H1 (cell line): ENCODE data around the gene C1QTNF7. TPM values are rescaled to one million over a fixed set of nuclear protein-coding genes. Genes with fewer than 3 reads are reported as not detected.

Experiments used
- CTCF ChIA-PET: fragments of 300-600 bp; sonication (Branson Sonifier 250); formaldehyde crosslinking; loops from one replicate; lab custom pipeline; 2021; ENCODE audit not compliant: partially characterized antibody; lab: Charles Lee
- POLR2A ChIA-PET: fragments of 300-600 bp; sonication (Branson Sonifier 250); formaldehyde crosslinking; loops from one replicate; lab custom pipeline; 2021; ENCODE audit warnings: inconsistent platforms; ENCODE audit not compliant: partially characterized antibody; lab: Charles Lee
- DNase-seq, 2 experiments: peaks; one replicate each; pipeline versions ENCODE4 v3.0.0 to v3.0.0-alpha.2; 2010 to 2022; ENCODE audit warnings: low spot score in 2 of 2, low read depth in 1 of 2, mixed read lengths in 1 of 2
- FAIRE-seq: peaks from 2 replicates; lab custom pipeline; 2011; peaks lifted over from hg19 to GRCh38; lab: Jason Lieb, UNC
- H2AFZ ChIP-seq: 2 replicates; pipeline ENCODE4 v1.8.1; 2012; ENCODE audit warnings: low read length, inconsistent platforms
- H2AK5ac ChIP-seq: 2 replicates; pipeline ENCODE4 v1.6.1; 2013; ENCODE audit warnings: low read depth, low read length
- H2BK120ac ChIP-seq: replicated peaks from 2 replicates; pipeline ENCODE3; 2013; ENCODE audit warnings: low read depth, low read length, inconsistent platforms
- H2BK12ac ChIP-seq: 2 replicates; pipeline ENCODE4 v1.6.1; 2013; ENCODE audit warnings: low read depth, low read length
- H2BK15ac ChIP-seq: 2 replicates; pipeline ENCODE4 v1.6.1; 2013; ENCODE audit warnings: low read length
- H2BK20ac ChIP-seq: 2 replicates; pipeline ENCODE4 v1.6.1; 2013; ENCODE audit warnings: low read length
- H2BK5ac ChIP-seq: 2 replicates; pipeline ENCODE4 v1.6.1; 2013; ENCODE audit warnings: low read depth, low read length
- H3K14ac ChIP-seq: 2 replicates; pipeline ENCODE4 v1.6.1; 2013; ENCODE audit warnings: inconsistent platforms; ENCODE audit not compliant: insufficient read length
- H3K18ac ChIP-seq: 2 replicates; pipeline ENCODE4 v1.6.1; 2013; ENCODE audit warnings: low read length; ENCODE audit errors: extremely low read depth
- H3K23ac ChIP-seq: 2 replicates; pipeline ENCODE4 v1.6.1; 2013; ENCODE audit warnings: inconsistent platforms; ENCODE audit not compliant: insufficient read length
- H3K23me2 ChIP-seq: 2 replicates; pipeline ENCODE4 v1.6.1; 2013; ENCODE audit warnings: low read depth, low read length
- H3K27ac ChIP-seq: 2 replicates; pipeline ENCODE4 v1.6.1; 2011; ENCODE audit warnings: low read depth, low read length, inconsistent platforms
- H3K27me3 ChIP-seq, 4 experiments: replicated peaks in 1 of 4; 1 replicate in 1 of 4; 2 replicates in 3 of 4; pipeline versions ENCODE4 v1.6.1 to v1.8.1; 2011 to 2013; ENCODE audit warnings: low read length in 3 of 4, mild to moderate bottlenecking in 3 of 4, inconsistent platforms in 2 of 4, mixed read lengths in 2 of 4, moderate library complexity in 1 of 4; ENCODE audit not compliant: control insufficient read depth in 3 of 4, insufficient read depth in 3 of 4; ENCODE audit errors: extremely low read depth in 1 of 4
- H3K36me3 ChIP-seq, 4 experiments: 2 replicates each; pipeline versions ENCODE4 v1.6.1 to v1.8.1; 2011 to 2013; ENCODE audit warnings: mild to moderate bottlenecking in 4 of 4, low read length in 3 of 4, moderate library complexity in 2 of 4, control low read depth in 1 of 4, inconsistent platforms in 1 of 4; ENCODE audit not compliant: insufficient read depth in 4 of 4, control insufficient read depth in 2 of 4
- H3K4ac ChIP-seq: replicated peaks from 2 replicates; pipeline ENCODE3; 2013; ENCODE audit warnings: low read length, low read depth, mixed read lengths, inconsistent platforms; ENCODE audit not compliant: insufficient read length
- H3K4me1 ChIP-seq, 4 experiments: replicated peaks in 1 of 4; 1 replicate in 1 of 4; 2 replicates in 3 of 4; pipeline versions ENCODE4 v1.6.1 to v1.8.1; 2011 to 2013; ENCODE audit warnings: low read length in 3 of 4, inconsistent platforms in 2 of 4, mixed read lengths in 1 of 4; ENCODE audit not compliant: insufficient read depth in 4 of 4, control insufficient read depth in 3 of 4
- H3K4me2 ChIP-seq, 2 experiments: 2 replicates each; pipeline versions ENCODE4 v1.6.1 to v1.8.1; 2011 to 2013; ENCODE audit warnings: low read depth in 2 of 2, low read length in 2 of 2, control low read depth in 1 of 2, inconsistent platforms in 1 of 2, mild to moderate bottlenecking in 1 of 2; ENCODE audit not compliant: insufficient read depth in 1 of 2
- H3K4me3 ChIP-seq, 4 experiments: fragments of 200-600, 300-600 bp in 1 of 4; sonication (generic), shearing (Covaris generic), sonication (Bioruptor Twin) in 1 of 4; 2 replicates each; pipeline versions ENCODE4 v1.5.1 to v1.8.1; 2011 to 2016; ENCODE audit warnings: low read length in 4 of 4, low read depth in 3 of 4, control low read depth in 2 of 4, inconsistent platforms in 2 of 4, mild to moderate bottlenecking in 2 of 4, mixed read lengths in 1 of 4, moderate library complexity in 1 of 4; ENCODE audit not compliant: insufficient read depth in 2 of 4; ENCODE audit errors: extremely low read depth in 1 of 4
- H3K56ac ChIP-seq: replicated peaks from 2 replicates; pipeline ENCODE3; 2013; ENCODE audit warnings: low read depth, mild to moderate bottlenecking, mixed read lengths, low read length, inconsistent platforms; ENCODE audit not compliant: insufficient read length
- H3K79me1 ChIP-seq: 2 replicates; pipeline ENCODE4 v1.6.1; 2013; ENCODE audit warnings: low read depth, low read length, control low read depth
- H3K79me2 ChIP-seq, 2 experiments: 2 replicates each; pipeline versions ENCODE4 v1.6.1 to v1.8.1; 2012 to 2013; ENCODE audit warnings: low read length in 2 of 2, mild to moderate bottlenecking in 2 of 2, inconsistent platforms in 1 of 2; ENCODE audit not compliant: insufficient read depth in 2 of 2, control insufficient read depth in 1 of 2
- H3K9ac ChIP-seq, 4 experiments: replicated peaks in 1 of 4; 1 replicate in 1 of 4; 2 replicates in 3 of 4; pipeline versions ENCODE4 v1.6.1 to v1.8.1; 2011 to 2013; ENCODE audit warnings: low read depth in 3 of 4, low read length in 3 of 4, control low read depth in 2 of 4, mild to moderate bottlenecking in 2 of 4, moderate library complexity in 2 of 4, inconsistent platforms in 1 of 4; ENCODE audit errors: extremely low read depth in 1 of 4
- H3K9me3 ChIP-seq, 2 experiments: 2 replicates each; pipeline versions ENCODE4 v1.6.1 to v1.8.1; 2012 to 2013; ENCODE audit warnings: mild to moderate bottlenecking in 2 of 2, moderate library complexity in 2 of 2, control low read depth in 1 of 2, inconsistent platforms in 1 of 2, low read depth in 1 of 2, low read length in 1 of 2, mixed read lengths in 1 of 2; ENCODE audit not compliant: insufficient read depth in 2 of 2
- H4K20me1 ChIP-seq, 2 experiments: replicated peaks in 1 of 2; 2 replicates each; pipeline versions ENCODE3 to v1.8.1; 2011 to 2013; ENCODE audit warnings: inconsistent platforms in 2 of 2, low read length in 2 of 2, mild to moderate bottlenecking in 1 of 2; ENCODE audit not compliant: insufficient read depth in 2 of 2, control insufficient read depth in 1 of 2
- H4K5ac ChIP-seq: 2 replicates; pipeline ENCODE4 v1.6.1; 2013; ENCODE audit warnings: low read length, low read depth, mixed read lengths, inconsistent platforms; ENCODE audit not compliant: insufficient read length
- H4K8ac ChIP-seq: 2 replicates; pipeline ENCODE4 v1.8.0; 2013; ENCODE audit warnings: mild to moderate bottlenecking, moderate library complexity, low read length, inconsistent platforms; ENCODE audit not compliant: insufficient read depth; ENCODE audit errors: extremely low read depth
- H4K91ac ChIP-seq: replicated peaks from 2 replicates; pipeline ENCODE3; 2013; ENCODE audit warnings: low read length, mixed read lengths, inconsistent platforms; ENCODE audit not compliant: insufficient read length
- BACH1 ChIP-seq: IDR thresholded peaks from 2 replicates; pipeline ENCODE4 v1.6.1; 2012; ENCODE audit warnings: low read length, improper control_type of control experiment
- CEBPB ChIP-seq: IDR thresholded peaks from 2 replicates; pipeline ENCODE4 v1.6.1; 2012; ENCODE audit warnings: low read depth, low read length
- CREB1 ChIP-seq: IDR thresholded peaks from 2 replicates; pipeline ENCODE4 v1.6.1; 2012; ENCODE audit warnings: inconsistent platforms
- CTBP2 ChIP-seq: IDR thresholded peaks from 2 replicates; pipeline ENCODE4 v1.7.0; 2011; ENCODE audit warnings: borderline replicate concordance, mild to moderate bottlenecking, moderate library complexity, mixed read lengths, low read length; ENCODE audit not compliant: insufficient read depth, insufficient read length
- GTF2F1 ChIP-seq: IDR thresholded peaks from 2 replicates; pipeline ENCODE4 v1.6.1; 2012; ENCODE audit warnings: low read depth, low read length, improper control_type of control experiment, borderline replicate concordance
- NRF1 ChIP-seq: IDR thresholded peaks from 2 replicates; pipeline ENCODE4 v1.6.1; 2011; ENCODE audit warnings: mild to moderate bottlenecking, low read depth, low read length, improper control_type of control experiment
- POLR2A ChIP-seq, 2 experiments: IDR thresholded peaks; 1 replicate in 1 of 2; 2 replicates in 1 of 2; pipeline ENCODE4 v1.6.1; 2011; ENCODE audit warnings: low read depth in 2 of 2, low read length in 2 of 2, mild to moderate bottlenecking in 2 of 2; ENCODE audit errors: control extremely low read depth in 1 of 2
- SAP30 ChIP-seq: fragments of 300-600 bp; sonication (generic); IDR thresholded peaks from 2 replicates; pipeline ENCODE4 v1.7.1; 2012; ENCODE audit warnings: low read length, moderate library complexity, mild to moderate bottlenecking, inconsistent platforms; ENCODE audit not compliant: insufficient read depth, insufficient replicate concordance
- SIRT6 ChIP-seq: IDR thresholded peaks from one replicate; pipeline ENCODE4 v1.7.1; 2012; ENCODE audit warnings: low read length, inconsistent platforms
- SP2 ChIP-seq: IDR thresholded peaks from 2 replicates; pipeline ENCODE4 v1.6.1; 2012; ENCODE audit warnings: mild to moderate bottlenecking, low read length, inconsistent platforms
- TCF12 ChIP-seq: IDR thresholded peaks from 2 replicates; pipeline ENCODE4 v1.6.1; 2011; ENCODE audit warnings: low read depth, mild to moderate bottlenecking, low read length
- TEAD4 ChIP-seq: IDR thresholded peaks from 2 replicates; pipeline ENCODE4 v1.6.1; 2012; ENCODE audit warnings: low read depth, low read length, inconsistent platforms, mixed read lengths
- WGBS, 2 experiments: shearing (Covaris generic) in 1 of 2; methylation state at CpG; one replicate each; pipeline versions ENCODE4 v1.1.6 to v1.1.7; 2013 to 2015; ENCODE audit warnings: low lambda C conversion rate in 2 of 2, mixed read lengths in 2 of 2, inconsistent platforms in 1 of 2, low coverage in 1 of 2, missing lambda C conversion rate in 1 of 2; ENCODE audit not compliant: insufficient replicate concordance in 2 of 2, insufficient coverage in 1 of 2, insufficient read length in 1 of 2; ENCODE audit errors: extremely low coverage in 1 of 2, missing lambda C conversion rate in 1 of 2; 5-methylcytosine and 5-hydroxymethylcytosine counted together
- polyA plus RNA-seq, 7 experiments: library from polyadenylated mRNA; depleted of rRNA in 3 of 7; stranded (reverse) in 5 of 7; unstranded in 2 of 7; fragments of >200 nt in 5 of 7; fragments of 200-250 nt in 2 of 7; gene quantifications; 1 replicate in 5 of 7; 2 replicates in 1 of 7; 4 replicates in 1 of 7; pipeline versions ENCODE4 v1.2.1 to v1.2.3, GENCODE V29; 2011 to 2013; ENCODE audit warnings: missing spikeins in 2 of 7, mixed read lengths in 2 of 7
- total RNA-seq: library from RNA; stranded (reverse); fragmentation: NEBNext Ultra II Directional; extraction: Animal tissue kit (Norgen Biotek cat#: 25700); gene quantifications from 2 replicates; pipeline ENCODE4 v1.2.1, GENCODE V29; 2021
- TF ChIP-seq, protein P1 (sequence below), 3 experiments: IDR thresholded peaks; 1 replicate in 2 of 3; 2 replicates in 1 of 3; pipeline versions ENCODE4 v1.5.1 to v1.6.1; 2011; ENCODE audit warnings: low read length in 3 of 3, mild to moderate bottlenecking in 3 of 3, inconsistent platforms in 2 of 3, low read depth in 1 of 3, moderate library complexity in 1 of 3; ENCODE audit not compliant: insufficient read depth in 1 of 3; ENCODE audit errors: control extremely low read depth in 1 of 3

The C1QTNF7 gene
- total and polyA plus RNA-seq, 2 of the 8 experiments (the other 6 are each of a cell fraction or from before 2014, with no cell fraction given): not detected

DNA sequence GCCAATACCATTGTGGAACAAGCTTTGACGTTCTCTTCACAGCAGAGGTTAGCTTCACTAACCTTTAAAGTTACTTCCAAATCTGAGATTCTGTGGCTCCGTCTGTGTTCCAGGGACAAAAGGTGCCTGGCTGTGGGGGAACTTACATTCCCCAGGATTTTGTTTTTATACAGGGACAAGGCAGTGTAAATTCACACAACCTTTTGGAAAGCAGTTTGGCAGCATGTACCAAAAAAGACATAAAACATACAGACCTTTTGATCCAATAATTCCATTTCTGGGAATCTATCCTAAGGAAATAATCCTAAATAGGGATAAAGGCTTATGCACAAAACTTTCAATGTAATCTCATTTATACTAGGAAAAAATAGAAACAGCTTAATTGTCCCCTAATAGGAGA lies 8.9 kb upstream of the C1QTNF7 start:
- Histone ChIP-seq H2BK5ac (no peak overlapping the region), H2BK20ac (no peak overlapping the region), H4K20me1 (no peaks in the 10 kb centered on the region), H4K91ac (no peak overlapping the region), H3K4me1 (0 out of 7 replicates have a peak, but pooled peaks cover 0 to 2% (median 0%) of the 10 kb centered on the region in 4 experiments), H3K27ac (no peak overlapping the region), H3K14ac (no peak overlapping the region), H3K27me3 (no peaks in the 10 kb centered on the region), H2BK15ac (no peak overlapping the region), H2AK5ac (no peak overlapping the region), H3K4me2 (no peak overlapping the region), H2BK120ac (no peak overlapping the region), H4K5ac (no peak overlapping the region), H3K9me3 (no peaks in the 10 kb centered on the region), H3K79me1 (no peaks in the 10 kb centered on the region), H4K8ac (no peak overlapping the region), H2AFZ (no peak overlapping the region), H3K4ac (no peak overlapping the region), H3K4me3 (no peak overlapping the region), H3K9ac (no peak overlapping the region), H3K79me2 (no peaks in the 10 kb centered on the region), H3K36me3 (no peaks in the 10 kb centered on the region), H3K56ac (no peak overlapping the region), H3K18ac (no peak overlapping the region), H2BK12ac (no peak overlapping the region), H3K23me2 (no peaks in the 10 kb centered on the region), H3K23ac (no peak overlapping the region)
- ChIA-PET CTCF (no interaction called here), POLR2A (no interaction called here)
- WGBS, 2 experiments: 73% methylated on average over 2 of the region's 2 CpGs; no CpG with 5 or more reads in 1 of the 2 experiments
- FAIRE-seq: no peak
- no peak for DNase-seq
- TF ChIP-seq CREB1 (no peak), CTBP2 (no peak), NRF1 (no peak), TCF12 (no peak), SAP30 (no peak), BACH1 (no peak), SIRT6 (no peak), GTF2F1 (no peak), POLR2A (IDR thresholded peaks at IDR 0.05; ENCODE audit: control extremely low read depth in 1 of 2, low read depth in 2 of 2, low read length in 2 of 2) (no peak), SP2 (no peak), TEAD4 (no peak), CEBPB (no peak)
- TF ChIP-seq, protein P1, sequence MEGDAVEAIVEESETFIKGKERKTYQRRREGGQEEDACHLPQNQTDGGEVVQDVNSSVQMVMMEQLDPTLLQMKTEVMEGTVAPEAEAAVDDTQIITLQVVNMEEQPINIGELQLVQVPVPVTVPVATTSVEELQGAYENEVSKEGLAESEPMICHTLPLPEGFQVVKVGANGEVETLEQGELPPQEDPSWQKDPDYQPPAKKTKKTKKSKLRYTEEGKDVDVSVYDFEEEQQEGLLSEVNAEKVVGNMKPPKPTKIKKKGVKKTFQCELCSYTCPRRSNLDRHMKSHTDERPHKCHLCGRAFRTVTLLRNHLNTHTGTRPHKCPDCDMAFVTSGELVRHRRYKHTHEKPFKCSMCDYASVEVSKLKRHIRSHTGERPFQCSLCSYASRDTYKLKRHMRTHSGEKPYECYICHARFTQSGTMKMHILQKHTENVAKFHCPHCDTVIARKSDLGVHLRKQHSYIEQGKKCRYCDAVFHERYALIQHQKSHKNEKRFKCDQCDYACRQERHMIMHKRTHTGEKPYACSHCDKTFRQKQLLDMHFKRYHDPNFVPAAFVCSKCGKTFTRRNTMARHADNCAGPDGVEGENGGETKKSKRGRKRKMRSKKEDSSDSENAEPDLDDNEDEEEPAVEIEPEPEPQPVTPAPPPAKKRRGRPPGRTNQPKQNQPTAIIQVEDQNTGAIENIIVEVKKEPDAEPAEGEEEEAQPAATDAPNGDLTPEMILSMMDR (IDR thresholded peaks at IDR 0.05; ENCODE audit: control extremely low read depth in 1 of 3, insufficient read depth in 1 of 3, low read depth in 1 of 3, low read length in 3 of 3): no peak
